Vagina (tissue), 2 donors: ENCODE data around the gene MGP.

Experiments
- POLR2A ChIP-seq, 2 donors: fragments of 450-650 bp; IDR thresholded peaks; one replicate each; pipeline ENCODE4 v1.6.1; 2017; ENCODE audit warnings: antibody characterized with exemption in 2 of 2, mild to moderate bottlenecking in 2 of 2, moderate library complexity in 2 of 2
- POLR2AphosphoS5 ChIP-seq, 2 donors: sonication (generic); formaldehyde crosslinking; IDR thresholded peaks; one replicate each; pipeline ENCODE4 v1.9.0; 2017; ENCODE audit warnings: antibody characterized with exemption in 2 of 2, mild to moderate bottlenecking in 2 of 2, low read depth in 1 of 2; ENCODE audit not compliant: insufficient read depth in 1 of 2
- TF ChIP-seq, protein P1 (sequence below), 3 experiments: fragments of 450-650 bp in 2 of 3; fragments of 200-600 bp in 1 of 3; sonication (generic) in 1 of 3; IDR thresholded peaks; one replicate each; pipeline ENCODE4 v1.5.1; 2017 to 2019; ENCODE audit warnings: antibody characterized with exemption in 3 of 3, mild to moderate bottlenecking in 2 of 3, moderate library complexity in 2 of 3

- TF ChIP-seq, protein P1, sequence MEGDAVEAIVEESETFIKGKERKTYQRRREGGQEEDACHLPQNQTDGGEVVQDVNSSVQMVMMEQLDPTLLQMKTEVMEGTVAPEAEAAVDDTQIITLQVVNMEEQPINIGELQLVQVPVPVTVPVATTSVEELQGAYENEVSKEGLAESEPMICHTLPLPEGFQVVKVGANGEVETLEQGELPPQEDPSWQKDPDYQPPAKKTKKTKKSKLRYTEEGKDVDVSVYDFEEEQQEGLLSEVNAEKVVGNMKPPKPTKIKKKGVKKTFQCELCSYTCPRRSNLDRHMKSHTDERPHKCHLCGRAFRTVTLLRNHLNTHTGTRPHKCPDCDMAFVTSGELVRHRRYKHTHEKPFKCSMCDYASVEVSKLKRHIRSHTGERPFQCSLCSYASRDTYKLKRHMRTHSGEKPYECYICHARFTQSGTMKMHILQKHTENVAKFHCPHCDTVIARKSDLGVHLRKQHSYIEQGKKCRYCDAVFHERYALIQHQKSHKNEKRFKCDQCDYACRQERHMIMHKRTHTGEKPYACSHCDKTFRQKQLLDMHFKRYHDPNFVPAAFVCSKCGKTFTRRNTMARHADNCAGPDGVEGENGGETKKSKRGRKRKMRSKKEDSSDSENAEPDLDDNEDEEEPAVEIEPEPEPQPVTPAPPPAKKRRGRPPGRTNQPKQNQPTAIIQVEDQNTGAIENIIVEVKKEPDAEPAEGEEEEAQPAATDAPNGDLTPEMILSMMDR (IDR thresholded peaks at IDR 0.05) = no peak
- TF ChIP-seq POLR2A (IDR thresholded peaks at IDR 0.05) (no peak), POLR2AphosphoS5 (IDR thresholded peaks at IDR 0.05; ENCODE audit: insufficient read depth in 1 of 2, low read depth in 1 of 2) (no peak)
These were observed 34.6 kb downstream of the MGP start for GRCh38 chr12:14850929-14851663.
